ENCODE data around the gene TSPAN14.

TSPAN14 gene

DNA sequence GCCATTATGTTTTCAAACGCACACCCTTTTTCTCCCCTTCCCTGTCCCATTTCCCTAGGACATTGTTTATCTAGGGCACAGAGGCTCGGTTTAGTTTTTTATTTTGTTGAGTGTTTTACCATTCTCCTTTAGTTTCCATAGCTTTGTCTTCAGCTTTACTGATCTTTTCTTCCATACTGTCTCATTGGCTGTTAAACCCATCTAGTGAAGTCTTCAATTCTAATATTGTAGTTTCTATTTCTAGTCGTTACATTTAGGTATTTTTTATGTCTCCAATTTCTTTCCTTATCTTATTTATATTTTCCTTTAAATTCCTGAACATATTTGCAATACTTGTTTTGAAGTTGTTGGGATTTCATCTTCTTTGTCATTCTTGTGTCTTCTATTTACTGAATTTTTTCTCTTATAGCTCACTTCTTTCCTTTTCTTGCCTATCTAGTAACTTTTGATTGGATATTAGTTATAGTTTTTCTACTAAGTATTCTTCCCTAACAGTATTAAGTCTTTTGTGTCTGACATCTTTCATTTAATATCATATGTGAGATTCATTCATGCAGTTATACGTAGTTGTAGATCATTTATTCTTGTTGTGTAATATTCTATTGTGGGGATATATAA is 42.6 kb downstream of the TSPAN14 start:
- peak overlapping the region; percentile 99 for H3K27ac ChIP-seq
- TF ChIP-seq, protein P1, sequence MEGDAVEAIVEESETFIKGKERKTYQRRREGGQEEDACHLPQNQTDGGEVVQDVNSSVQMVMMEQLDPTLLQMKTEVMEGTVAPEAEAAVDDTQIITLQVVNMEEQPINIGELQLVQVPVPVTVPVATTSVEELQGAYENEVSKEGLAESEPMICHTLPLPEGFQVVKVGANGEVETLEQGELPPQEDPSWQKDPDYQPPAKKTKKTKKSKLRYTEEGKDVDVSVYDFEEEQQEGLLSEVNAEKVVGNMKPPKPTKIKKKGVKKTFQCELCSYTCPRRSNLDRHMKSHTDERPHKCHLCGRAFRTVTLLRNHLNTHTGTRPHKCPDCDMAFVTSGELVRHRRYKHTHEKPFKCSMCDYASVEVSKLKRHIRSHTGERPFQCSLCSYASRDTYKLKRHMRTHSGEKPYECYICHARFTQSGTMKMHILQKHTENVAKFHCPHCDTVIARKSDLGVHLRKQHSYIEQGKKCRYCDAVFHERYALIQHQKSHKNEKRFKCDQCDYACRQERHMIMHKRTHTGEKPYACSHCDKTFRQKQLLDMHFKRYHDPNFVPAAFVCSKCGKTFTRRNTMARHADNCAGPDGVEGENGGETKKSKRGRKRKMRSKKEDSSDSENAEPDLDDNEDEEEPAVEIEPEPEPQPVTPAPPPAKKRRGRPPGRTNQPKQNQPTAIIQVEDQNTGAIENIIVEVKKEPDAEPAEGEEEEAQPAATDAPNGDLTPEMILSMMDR (conservative IDR thresholded peaks at IDR 0.05): no peak

DNA sequence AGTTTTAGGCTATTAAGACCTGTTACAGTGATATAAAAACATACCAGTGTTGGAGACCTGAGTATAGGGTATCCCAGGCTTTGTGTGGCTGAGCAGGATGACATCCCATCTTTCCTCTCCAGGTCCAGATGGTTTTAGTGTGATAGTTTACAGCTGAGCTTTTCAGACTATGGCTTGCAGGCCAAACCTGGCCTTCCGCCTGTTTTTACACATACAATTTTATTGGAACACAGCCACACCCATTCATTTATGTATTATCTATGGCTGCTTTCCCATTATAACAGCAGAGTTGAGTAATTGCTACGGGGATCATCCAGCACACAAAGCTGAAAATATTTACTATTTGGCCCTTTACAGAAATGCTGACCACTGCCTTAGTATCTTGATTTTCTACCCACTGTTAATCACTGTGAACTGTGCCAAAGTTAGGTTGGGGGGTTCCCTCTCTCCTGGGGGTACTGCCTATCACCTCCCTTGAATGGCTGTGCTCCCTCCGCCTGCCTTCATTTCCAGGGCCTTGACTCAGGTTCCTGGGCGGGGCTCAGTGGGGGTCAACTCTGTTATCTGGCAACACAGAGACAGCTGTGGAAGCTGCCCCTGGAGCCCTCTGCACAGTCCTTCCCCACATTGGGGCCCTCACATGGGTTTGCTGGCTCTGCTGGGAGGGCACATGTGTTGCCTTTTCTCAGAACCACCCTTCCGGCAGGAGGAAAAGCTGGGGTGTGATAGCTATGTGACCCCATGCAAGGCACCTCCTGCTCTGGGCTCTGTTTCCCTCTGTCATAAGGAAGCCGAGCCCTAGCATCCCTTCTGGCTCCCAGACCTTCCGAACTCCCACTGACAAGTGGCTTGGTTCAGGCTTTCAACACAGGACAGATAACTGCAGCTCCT is 43.3 kb downstream of the TSPAN14 start:
- TF ChIP-seq, protein P1 (conservative IDR thresholded peaks at IDR 0.05): no peak
- H3K27ac ChIP-seq: peak overlapping the region; percentile 99

DNA sequence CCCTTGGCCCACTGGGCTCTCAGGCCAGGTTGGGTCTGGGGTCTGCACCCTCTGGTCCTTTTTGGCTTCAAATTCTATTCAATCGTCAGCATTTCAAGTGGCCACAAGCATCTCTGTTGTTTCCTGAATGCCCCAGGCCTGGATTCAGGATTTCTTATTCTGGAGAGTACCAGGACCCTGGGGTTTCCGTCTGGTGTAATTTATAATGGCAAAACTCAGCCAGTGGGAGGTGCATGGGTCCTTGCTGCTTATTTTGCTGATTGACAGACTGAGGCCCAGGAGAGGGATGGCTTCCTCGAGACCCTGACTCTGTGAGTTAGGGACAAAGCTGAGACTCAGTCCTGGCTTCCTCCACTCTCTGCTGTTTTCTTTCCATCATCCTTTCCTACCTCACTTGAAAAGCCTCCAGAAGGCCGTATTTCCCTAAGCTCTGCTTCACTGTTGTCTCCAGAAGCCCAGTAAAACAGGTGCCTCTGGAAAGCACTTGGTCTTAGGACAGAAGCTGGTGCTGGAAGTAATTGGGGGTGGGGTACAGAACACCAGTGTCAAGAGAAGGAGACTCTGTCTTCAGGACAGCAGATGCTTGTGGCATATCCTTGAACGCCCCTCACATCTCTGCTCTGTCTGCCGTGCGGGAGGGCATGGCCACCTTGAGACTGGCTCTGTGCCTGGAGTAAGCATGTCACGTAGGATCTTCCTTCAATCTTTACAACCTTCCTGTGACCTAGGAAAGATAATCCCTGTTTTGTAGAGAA is 44.1 kb downstream of the TSPAN14 start:
- H3K27ac ChIP-seq: peak overlapping the region; percentile 99
- TF ChIP-seq, protein P1 (conservative IDR thresholded peaks at IDR 0.05): no peak

DNA sequence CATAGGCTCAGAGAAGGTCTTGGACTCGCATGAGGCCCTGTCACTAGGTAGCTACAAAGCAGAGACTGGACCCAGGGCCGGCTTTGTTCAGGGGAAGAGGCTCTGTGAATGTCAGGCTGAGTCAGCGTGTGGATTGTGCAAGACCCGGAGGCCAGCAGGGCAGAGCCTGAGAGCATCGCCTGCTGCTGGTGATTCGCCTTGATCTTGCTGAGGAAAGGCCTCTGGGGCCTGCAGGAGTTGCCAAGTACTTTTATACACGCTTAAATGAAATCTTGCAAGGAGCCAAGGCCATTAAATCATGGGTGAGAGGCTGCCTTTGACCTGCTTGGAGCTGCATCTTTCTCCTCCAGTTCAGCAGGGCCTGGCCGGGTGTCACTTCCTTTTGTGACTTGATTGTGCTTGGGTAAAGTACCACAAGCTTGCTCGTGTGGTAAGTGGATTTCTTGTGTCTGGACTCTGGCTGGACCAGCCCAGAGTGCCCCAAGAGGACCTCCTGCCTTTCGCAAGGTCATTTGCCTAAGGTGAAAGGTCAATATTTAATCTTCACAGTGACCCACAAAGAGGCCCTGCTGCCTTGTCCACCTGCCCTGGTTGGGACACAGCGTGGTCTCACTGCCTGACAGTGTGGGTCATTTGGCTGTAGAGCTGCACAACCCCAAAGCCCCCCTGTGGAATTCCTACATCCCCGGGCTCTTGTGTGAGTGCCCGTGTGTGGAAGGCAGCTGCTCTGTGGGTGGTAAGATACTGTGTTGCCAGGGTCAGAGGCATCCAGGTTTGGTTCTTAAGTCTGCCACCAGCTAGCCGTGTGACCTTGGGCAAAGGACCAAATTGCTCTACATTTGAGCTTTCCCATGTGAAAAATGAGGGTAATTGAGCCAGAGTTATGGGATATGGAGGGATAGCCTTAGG is 45.0 kb downstream of the TSPAN14 start:
- H3K27ac ChIP-seq: peak overlapping the region; percentile 99
- TF ChIP-seq, protein P1 (conservative IDR thresholded peaks at IDR 0.05): no peak

DNA sequence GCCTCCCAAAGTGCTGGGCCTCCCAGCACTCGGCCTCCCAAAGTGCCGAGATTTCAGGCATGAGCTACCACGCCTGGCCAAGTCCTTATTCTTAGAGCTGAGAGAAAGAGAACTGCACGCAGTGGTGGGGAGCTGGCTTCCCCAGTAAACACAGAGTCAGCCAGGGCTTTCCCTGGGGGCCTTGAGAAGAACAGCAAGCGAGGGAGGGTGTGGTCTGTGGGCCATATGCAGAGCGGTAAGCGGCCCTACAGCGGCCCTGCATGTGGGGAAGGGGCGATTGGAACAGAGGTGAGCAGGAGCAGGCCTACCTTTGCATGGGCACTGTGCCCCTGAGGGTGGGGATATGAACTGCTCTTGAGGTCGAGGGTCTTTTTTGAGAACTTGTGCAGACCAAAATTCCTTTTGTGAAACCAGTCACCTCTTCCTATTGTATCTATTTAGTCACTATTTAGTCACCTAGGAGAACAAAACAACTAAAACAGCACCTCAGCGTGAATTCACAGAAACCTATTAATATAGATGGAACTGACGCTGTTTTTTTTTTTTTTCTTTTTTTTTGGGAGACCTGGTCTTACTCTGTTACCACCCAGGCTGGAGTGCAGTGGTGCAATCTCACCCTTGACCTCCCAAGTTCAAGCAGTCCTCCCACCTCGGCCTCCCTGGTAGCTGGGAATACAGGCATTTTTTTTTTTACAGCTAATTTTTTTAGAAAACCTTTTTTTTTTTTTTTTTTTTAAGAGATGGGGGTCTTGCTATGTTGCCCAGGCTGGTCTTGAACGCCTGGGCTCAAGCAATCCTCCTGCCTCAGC is 46.7 kb downstream of the TSPAN14 start:
- TF ChIP-seq, protein P1 (conservative IDR thresholded peaks at IDR 0.05): no peak
- peak overlapping the region; percentile 99 for H3K27ac ChIP-seq

DNA sequence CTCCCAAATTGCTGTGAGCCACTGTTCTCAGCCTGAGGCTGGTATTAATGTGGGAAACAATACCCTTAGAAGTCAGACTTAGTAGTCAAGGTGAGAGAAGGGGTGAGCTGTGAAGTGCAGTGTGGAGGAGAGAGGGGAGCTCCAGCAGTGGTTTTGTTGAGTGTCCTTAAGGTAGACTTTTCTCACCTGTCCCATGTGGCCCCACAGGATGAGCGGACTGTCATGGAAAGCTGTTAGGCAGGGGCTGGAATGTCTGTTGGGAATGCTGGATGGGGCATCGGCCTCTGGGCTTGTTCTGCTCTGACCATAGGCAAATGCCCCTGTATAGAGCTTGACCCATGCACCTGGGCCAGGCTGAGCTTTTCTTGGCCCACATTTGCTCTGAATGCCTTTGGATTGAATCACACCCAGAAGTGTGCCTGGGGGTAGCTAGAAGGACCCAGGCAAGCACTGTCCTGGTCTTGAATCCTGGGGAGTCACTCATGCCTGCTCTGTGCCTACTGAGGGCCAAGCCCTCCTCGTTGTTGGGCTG is 47.3 kb downstream of the TSPAN14 start:
- TF ChIP-seq, protein P1 (conservative IDR thresholded peaks at IDR 0.05): no peak
- peak overlapping the region; percentile 99 for H3K27ac ChIP-seq

Measured in VCaP (cell line).